Measurements from ENCODE around the gene TOX3. TPM values are rescaled to one million over a fixed set of nuclear protein-coding genes. Genes with fewer than 3 reads are reported as not detected.
A peak's percentile ranks its signal among the peaks of the same experiment; 100 is the strongest.

Gene TOX3
- total and polyA plus RNA-seq, 2 of the 13 experiments (the other 11 are each of a cell fraction or from before 2014, with no cell fraction given), result 14.5 to 98.6 TPM

- TF ChIP-seq ATF6 (CRISPR knock-in tag; conservative IDR thresholded peaks at IDR 0.05) (peak; percentile 51; the same call in 1 of the 2 replicates), RORA (CRISPR knock-in tag; IDR thresholded peaks at IDR 0.05) (peak; percentile 89; the same call in 1 of the 2 replicates), MEIS1 (CRISPR knock-in tag; IDR thresholded peaks at IDR 0.05; ENCODE audit: borderline replicate concordance) (0 out of 2 replicates have a peak, but pooled peaks have one; percentile 54), ZFP36L1 (CRISPR knock-in tag; IDR thresholded peaks at IDR 0.05) (peak; percentile 73; the same call in 1 of the 2 replicates), ZNF574 (CRISPR knock-in tag; IDR thresholded peaks at IDR 0.05) (no peak), ZNF577 (CRISPR knock-in tag; IDR thresholded peaks at IDR 0.05; ENCODE audit: borderline replicate concordance, low read depth) (no peak), RNF219 (CRISPR knock-in tag; IDR thresholded peaks at IDR 0.05) (no peak), ZNF775 (CRISPR knock-in tag; IDR thresholded peaks at IDR 0.05; ENCODE audit: borderline replicate concordance) (no peak), ZNF629 (CRISPR knock-in tag; conservative IDR thresholded peaks at IDR 0.05) (no peak), REL (CRISPR knock-in tag; conservative IDR thresholded peaks at IDR 0.05) (no peak), ZNF639 (CRISPR knock-in tag; conservative IDR thresholded peaks at IDR 0.05) (0 out of 2 replicates have a peak, but pooled peaks have one; percentile 44), SKIL (CRISPR knock-in tag; IDR thresholded peaks at IDR 0.05; ENCODE audit: borderline replicate concordance) (peak; percentile 63; the same call in 1 of the 2 replicates)
Observed at GRCh38 chr16:52496051-52496876, 50.7 kb downstream of the TOX3 start (continued).
